HG02571 (cell line): ENCODE data around the gene ULK3.

Experiments used
- ATAC-seq: cut with Tn5 transposase; IDR thresholded peaks from one replicate; pipeline ENCODE4 v1.9.1; 2021; ENCODE audit warnings: mild to moderate bottlenecking, moderate library complexity; ENCODE audit not compliant: unreplicated experiment

Gene ULK3

DNA sequence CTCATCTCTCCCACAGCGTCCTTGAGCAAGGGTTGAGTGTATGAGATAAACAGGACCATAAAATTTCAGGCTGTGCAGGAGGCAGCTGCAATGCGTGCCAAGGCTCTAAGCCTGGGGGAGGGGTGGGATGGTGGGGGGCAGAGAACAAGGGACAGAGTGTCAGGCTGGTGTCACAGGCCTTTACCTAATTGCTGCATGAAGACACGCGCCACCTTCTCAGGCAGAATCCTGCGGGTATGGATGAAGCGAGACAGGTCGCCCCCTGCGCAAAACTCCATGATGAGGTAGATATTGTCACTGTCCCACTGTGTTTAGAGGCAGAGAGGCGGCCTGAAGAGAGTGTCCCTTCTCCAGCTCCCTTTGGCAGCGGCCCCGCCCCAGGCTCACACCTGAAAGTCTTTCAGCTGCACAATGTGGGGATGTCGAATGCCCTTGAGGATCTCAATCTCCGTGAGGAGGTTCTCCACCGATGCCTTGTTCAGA, 1.0 kb downstream of the ULK3 start:
- no peak for ATAC-seq

DNA sequence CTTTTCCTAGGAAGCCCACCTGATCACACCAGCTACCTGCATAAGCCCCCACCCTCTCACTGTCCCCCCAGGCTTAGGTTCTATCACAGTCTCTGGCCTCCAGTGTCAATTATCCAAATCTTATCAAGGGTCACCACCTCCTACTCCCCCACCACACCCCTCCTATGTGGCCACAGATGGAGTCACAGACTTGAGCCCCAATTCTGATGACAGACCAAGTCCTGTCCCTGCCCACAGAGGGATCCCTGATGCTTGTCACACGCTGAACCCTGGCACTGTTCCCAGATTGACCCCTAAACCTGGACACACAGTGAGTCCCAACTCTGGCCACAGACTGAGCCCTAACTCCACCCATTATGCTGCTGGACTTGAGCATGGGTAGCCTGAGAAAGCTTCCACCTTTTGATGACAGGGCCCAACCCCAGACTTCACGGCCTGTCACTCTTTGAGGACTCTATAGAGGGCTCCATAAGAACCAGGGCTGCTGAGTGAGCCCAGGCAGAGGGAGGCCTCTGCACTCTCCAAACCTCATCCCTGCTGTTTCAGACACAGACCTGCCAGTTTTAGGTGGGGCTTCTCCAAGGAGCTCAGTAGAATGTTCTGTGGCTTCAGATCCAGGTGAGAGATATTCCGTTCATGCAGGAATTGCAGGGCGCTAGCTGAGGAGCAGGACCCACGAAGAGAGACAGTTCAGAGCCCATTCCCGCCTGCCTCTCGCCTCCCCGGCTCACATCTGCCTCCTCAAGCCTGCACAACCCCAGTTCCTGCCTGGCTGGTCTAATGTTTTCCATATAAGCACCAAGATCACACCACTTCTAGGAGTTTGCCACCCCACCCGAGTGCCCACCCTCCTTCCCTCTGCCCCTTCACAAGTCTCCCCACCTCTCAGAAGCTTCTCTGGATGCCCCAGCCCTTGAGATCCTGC, 1.8 kb downstream of the ULK3 start:
- no peak for ATAC-seq

DNA sequence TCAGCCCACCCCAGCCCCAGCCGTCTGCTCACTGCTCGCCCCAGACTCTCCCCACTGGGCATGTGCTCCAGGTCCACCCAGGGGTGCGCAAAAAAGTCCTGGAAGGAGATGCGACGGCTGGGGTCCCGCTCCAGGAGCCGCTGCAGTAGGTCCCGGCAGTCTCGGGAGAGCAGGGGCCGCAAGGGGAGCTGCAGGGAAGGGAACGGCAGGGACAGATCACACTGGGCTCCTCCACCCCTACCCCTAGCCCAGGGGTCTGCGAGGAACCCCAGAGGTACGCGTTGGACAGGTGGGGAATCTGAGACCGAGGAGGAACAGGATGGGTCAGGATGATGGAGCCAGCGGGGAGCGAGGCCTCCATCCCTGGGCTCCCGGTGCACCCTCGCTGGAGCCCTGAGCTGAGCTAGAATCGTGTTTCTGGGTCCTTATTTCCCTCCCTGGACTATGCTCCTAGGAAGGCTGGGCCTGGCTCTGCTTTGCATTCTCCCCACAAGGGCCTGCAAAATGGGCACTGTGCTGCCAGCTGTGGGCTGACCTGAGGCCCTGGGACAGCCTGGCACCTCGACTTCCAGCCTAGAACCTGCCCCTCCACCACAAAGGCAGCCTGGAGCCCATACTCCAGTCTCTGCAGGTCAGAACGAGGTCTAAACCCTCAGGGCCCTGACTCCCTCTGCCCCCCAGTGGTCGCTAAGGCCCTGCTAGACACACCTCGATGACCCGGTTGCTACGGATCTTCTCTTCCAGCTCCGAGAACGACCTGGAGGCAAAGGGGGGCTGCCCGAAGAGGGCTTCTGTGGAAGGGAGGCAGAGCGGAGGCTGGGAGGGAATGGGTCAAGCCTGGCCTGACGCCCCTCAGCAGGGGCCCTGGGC, 3.2 kb downstream of the ULK3 start:
- ATAC-seq: no peak

DNA sequence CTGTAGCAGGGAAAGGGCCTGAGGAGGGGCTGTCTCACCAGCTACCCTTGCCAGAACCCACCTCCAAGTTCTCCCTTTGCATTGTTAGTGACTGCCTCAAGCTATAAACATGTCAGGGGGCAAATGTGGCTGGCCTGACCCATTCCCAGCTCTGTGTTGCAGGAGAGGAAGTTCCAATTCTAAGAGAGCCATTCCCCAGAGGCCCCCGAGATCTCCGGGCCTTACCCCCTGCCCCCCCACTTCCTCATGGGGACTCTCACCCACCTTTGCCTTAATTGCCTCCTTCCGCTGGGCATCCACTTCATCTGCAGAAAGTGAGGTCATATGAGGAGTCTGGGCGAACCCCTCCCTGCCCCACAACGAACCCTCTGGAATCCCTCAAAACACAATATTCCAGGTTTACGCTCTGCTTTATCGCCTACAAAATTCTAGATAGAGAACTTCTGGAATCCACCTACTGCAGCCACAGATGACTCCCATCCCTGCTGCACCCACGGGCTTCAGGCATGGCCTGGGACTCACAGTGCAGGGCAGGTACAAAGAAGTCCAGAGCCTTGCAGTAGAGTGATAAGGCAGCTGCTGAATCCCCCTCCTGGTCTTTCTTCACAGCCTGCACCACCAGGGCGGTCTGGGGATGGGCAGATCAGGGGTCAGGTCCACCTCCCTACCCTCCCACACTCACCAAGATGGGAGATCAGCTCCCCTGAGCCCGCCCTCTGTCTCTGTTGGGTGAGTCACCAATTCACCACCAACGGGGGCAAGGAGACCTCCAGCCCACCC, 4.0 kb downstream of the ULK3 start:
- ATAC-seq: no peak

DNA sequence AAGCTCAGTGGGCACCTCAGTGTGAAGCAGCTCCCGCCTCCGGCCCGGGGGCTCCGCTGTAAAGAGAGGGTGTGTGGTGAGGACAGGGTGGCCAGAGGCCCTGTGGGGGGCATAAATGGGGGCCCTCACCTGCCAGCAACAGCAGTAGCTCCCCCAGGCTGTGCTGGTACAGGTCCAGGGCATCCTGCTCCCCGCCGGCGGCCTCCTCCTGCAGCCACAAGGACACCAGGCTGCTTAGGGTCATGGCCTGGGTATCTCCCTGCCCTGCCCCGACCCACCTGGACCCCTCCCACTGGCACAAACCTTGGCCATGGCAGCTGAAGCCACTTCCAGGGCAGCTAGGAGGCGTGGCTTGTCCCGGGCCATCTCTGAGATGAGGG, 4.8 kb downstream of the ULK3 start:
- ATAC-seq: no peak

DNA sequence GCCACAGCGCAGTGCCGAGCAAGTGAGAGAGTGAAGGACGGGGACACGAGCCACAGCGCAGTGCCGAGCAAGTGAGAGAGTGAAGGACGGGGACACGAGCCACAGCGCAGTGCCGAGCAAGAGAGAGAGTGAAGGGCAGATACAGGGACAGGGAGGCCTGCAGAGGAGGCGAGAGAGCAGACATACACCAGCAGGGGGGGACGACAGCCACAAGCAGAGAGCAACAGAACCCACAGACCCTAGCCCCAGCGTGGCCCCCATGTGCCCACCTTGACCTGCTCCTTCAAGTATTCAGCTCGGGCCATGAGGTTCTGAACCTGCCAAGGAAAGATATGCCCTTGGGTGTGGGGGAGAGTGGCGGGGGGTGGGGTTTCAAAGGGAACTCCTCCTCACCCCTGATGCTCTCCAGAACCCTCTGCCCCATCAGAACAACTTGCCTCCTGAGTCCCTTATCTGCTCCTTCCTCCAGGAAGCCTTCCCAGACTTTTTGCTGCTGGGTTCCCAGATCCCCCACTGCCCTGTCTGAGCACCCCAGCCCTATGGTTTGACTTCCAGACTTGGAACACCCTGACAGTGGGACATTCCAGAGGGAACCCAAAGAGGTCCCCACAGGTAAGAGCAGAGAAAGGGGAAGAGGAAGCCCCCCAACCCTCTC, 5.3 kb downstream of the ULK3 start:
- no peak for ATAC-seq

DNA sequence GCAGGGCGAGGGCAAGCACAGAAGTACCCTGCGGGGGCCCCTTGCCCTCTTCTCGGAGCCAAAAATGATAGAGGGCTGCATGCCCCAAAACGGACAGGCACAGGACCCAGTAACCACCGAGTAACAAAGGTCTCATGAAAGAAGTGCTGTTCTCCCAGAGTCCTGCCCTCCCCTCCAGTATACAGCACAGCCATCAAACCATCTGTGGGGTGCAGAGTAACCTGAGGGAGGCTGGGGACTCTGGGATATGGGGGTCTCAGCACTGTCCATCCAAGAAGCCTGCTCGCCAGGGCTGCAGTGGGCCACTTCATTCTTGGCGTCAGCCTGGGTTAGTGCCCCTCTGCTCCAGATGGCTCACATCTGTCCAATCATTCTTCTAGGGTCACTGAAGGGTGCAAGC, 6.1 kb downstream of the ULK3 start:
- ATAC-seq: no peak

DNA sequence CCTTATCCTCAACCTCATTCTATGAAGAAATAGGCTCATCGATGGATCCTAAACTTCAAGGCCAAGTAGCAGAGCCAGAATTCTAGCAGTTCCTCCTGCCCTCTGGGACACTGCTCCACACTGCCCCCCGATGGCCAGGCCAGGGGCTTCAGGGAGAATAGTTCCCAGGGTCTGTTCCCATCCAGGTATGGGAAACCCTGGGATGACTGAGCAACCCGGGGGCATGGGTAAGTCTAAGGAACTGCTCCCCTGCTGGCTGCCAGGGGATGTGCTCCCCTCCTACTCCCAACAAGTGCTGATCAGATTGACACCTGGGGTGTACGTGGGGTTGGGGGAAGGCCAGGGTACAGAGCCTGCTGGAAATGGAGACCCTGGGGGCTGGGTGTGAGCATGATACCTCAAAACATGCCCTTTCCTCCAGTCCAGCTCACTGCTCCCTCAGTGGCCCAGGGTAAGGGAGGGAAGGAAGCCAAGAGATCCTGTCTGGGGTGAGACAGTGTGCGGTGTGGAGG, 7.6 kb downstream of the ULK3 start:
- no peak for ATAC-seq

DNA sequence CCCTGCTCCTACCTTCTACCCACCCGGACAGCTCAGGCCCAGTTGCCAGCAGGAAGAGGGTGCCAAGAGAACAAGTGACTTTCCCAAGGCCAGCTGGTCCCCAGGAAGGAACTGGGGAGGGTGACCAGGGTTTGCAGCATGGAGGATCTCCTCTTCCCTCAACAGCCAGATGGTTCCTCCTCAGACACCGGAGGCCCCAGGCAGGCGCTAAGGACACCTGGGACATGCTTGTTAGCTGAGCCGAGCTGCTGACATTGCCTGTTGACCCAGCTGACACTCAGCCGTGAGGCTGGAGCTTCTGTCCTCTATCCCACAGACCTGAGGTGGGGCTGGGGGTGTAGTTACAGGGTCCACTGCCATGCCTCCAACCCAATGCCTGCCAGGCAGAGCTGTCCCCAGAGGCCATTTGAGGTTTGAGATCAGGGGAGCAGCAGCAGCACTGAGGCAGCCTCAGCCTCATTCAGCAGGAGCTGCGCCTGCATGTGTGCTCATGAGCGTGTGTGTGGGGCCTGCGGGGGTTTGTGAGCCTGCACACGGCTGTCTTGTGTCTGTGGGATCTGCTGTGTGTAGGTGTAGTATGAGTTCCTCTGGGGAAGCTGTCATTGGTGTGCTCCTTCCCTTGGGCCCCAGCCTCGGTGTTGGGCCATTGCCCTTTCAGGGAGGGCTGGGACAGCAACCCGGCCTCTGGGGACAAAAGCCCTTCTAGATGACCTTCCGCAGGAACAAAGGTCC, 9.4 kb downstream of the ULK3 start:
- ATAC-seq: no peak

DNA sequence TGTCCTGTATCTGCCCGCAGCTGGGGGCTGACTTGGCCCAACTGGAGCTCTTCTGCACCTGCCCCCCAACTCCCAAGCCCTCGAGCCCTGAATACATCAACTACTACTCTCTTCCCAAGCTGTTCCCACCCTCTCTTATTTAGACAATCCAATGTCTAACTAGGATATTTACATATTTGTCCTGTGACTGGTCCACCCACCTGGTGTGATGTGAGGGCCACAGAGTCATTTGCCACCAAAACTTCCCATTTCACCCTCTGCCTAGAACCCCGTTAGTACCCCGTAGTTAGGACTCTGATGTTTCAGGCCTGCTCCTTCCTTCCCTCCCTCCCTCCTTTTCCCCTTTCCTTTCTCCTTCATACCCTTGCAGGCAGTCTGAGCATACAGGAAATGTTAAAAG, 10.1 kb downstream of the ULK3 start:
- ATAC-seq: no peak

DNA sequence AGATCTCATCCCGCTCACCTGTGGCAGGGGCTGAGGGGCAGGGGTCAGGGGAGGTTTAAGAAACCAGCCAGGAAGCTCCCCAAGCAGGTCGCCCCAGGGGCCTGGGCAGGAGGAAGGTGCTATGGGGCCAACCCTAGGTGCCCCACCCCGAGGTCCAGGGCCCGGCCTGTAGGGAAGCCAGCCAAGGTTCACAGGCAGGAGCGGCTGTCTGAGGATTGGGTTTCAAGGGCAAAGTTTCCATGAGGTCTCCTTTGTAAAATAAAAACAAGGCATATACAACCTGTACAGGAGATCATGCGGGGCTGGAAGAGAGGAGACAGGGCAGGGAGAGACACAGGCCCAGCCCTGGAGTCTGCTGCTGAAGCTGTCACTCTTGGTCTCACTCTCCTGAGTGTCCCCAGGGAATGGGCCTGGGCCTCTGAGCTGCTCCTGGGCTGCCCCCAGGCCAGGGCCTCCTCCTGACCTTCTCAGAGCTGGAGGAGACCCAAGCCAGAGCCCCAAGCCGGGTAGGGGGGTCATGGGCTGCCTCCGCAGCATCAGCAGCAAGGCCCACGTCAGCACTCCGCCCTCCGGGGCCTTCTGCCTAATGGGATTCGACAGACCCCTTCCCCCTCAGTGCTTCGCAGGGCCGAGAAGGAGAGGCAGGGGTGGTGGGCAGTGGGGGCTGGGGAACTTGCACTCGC, 11.0 kb downstream of the ULK3 start:
- no peak for ATAC-seq

DNA sequence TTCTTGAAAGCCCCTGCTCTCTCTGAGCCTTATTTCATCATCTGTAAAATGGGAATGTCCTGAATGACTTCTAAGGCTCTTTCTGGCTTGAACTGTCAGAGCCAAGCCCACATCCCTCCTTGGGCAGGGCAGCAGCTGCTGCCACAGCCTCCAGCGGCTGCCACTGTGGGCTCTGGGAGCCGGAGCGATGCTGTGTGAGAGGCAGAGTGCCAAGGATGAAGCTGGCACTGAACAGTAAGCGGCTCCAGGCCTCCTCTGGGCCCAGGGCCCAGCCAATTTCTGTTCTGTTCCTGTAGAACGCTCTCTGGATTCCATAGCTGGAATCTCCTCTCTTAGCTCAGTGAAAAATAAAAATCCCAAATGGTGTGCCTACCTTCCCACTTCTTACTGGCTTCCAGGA, 12.1 kb downstream of the ULK3 start:
- no peak for ATAC-seq

DNA sequence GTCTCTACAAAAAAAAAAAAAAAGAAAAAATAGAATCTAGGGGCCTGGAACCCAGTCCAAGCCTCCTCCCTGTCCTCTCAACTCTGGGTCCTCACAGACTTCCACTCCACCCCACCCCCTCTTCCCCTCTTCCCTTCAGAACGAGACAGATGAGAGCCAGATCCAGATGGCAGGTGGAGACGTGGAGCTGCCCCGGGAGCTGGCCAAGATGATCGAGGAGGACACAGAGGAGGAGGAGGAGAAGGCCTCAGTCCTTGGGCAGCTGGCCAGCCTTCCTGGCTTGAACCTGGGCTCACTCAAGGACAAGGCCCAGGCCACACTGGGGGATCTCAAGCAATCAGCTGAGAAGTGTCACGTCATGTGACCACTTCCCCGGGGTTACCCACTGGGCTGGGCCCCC, 13.0 kb downstream of the ULK3 start:
- no peak for ATAC-seq

DNA sequence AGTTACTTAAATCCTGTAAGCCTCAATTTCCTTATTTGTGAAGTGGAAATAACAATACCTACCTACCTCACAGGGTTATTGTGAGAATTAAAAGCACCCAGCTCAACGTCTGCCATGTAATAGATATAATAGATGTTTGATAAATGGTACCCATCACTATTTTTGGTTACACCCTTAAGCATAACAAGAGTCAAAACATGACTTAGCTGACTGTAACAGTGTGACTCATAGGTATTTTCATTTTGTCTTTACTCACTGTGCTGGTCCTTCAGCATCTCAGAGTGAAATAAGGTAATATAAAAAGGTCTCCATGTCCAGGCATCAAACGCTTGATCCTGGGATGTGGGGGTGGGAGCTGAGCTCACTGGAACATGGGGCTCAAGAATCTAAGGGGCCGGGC, 13.5 kb downstream of the ULK3 start:
- no peak for ATAC-seq

DNA sequence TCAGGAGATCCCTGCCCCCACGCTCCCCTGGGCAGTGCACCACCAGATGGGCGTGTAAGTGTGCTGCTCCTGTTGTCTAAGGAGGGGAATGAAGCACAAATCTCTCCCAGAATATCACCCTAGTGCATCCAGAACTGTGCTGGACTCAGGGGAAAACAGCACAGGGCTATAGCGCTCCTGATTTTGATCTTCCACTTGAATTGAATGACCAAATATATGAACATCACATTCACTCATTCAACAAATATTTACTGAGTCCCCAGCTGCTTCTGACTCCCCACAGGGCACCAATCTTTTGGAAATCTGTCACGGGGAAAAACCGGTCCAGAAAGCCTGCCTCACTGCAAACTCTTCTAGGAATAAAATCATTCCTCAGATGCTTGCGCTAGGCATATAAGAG, 14.1 kb downstream of the ULK3 start:
- ATAC-seq: no peak

DNA sequence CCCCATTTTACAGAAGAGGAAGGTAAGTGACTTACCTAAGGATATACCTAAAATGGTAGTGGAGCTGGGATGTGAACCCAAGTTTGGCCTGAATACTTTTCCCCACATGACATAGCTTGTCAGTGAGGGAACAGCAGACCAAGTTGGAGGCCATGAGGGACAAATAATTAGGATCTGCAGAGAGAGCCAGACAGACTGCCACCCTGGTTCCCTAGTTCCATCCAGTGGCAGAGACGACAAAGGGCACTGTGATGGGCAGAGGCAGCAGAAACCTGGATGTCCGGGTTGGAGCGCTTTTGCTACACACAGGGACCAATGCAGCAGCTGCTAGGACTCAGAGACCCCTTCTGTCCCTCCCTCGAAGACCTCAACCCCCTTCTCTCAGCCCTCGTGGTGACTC, 15.3 kb downstream of the ULK3 start:
- no peak for ATAC-seq

DNA sequence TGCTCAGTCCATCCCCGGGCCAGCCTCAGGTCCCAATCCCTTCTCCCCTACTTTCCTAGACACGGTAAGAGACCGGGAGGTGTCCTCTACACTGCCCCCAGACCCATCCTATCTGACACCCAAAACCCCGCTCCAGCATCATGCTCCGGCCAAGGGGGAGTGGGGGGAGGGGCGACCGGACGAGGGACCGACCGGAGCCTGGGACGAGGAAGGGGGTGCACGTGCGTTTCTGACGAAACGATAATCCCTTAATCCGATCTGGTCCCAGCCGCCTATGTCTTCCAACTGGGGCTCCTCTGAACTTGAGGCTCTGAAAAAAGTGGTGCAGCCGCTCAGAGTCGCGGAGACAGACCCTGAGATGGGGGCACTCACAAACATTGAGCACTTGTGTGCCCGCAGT, 16.0 kb downstream of the ULK3 start:
- no peak for ATAC-seq

DNA sequence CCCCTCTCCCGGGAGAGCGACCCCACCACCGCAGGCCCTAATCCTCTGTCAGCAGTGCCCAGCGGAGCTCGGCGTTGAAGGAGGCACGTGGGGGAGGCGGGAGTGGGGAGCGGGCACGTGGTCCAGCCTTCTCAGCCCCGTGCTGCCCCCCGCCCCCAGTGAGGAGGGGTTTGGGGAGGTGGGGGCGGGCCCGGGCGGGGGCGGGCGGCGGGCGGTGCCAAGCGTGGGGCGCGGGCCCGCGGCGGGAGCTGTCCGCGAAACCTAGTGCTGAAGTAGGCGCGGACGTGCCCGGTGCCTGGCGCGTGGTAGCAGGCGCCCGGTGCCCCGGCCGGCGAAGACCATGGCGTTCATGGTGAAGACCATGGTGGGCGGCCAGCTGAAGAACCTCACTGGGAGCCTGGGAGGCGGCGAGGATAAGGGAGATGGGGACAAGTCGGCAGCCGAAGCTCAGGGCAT, 16.6 kb downstream of the ULK3 start, which contains the start of gene CPLX3:
TSS of gene CPLX3 (plus strand) at position 264 of the 456 bp plus-strand sequence. CDS start at position 341, 77 bp downstream.
- ATAC-seq: no peak

DNA sequence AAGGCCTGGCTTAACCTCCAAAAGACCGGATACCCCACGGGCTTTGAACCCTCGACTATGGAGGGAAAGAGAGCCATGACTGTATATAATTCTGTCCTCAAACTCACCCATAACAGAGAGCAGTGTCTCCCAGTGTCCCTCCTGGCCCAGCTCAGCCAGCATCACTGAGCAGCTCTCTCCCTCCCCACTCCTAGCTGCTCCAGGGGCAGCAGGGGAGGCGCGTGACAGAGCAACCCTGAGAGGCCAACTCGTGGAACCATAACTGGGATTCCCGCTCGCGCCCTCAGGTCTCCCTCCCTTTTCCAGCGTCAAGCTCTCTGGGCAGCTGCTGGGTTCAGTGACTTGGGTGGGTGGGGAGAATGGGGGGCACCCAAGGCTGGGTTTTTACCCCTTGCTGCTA, 17.1 kb downstream of the ULK3 start:
- no peak for ATAC-seq
